A204.1 (cell line): ENCODE measurements around the gene HPN.
"Not testable (repeated sequence)": the region's sequence is repeated elsewhere in the genome, so short reads cannot be mapped to it uniquely, and the experiment has no call there.

Experiments
- FAIRE-seq: peaks from 2 replicates; lab custom pipeline; 2012; peaks lifted over from hg19 to GRCh38; lab: Jason Lieb, UNC

The HPN gene

DNA sequence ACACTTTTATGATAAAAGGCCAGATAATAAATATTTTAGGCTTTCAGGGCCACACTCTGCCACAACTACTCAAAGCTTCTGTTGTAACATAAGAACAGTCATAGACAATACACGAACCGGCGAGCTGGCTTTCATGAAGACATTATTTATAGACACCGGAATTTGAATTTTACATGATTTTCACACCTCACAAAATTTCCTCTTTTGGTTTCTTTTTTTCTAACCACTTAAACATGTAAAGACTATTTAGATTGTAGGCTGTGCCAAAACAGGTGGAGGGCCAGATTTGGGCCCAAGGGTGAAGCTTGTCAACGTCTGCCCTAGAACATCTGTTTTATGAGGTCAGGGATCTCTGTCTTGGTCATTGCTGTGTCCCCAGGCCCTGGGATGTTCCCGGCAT is 44.4 kb downstream of the HPN start:
- no peak for FAIRE-seq

DNA sequence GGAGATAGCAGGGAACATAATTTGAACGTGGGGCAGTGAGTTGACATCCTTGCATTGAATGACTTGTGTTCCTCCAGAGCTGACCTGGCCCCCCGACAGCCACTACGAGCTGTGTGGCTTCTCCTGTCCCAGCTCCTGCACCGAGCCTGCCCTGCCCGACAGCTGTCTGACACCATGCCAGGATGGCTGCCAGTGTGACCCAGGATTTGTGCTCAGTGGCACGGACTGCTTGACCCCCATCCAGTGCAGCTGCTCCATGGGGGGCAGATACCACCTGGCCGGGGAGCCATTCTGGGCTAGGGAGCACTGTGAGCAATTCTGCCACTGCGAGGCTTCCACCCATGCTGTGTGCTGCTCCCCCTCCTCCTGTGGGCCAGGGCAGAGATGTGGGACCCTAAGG is 44.9 kb downstream of the HPN start:
- FAIRE-seq = no peak

- FAIRE-seq = no peak
Observed at GRCh38 chr19:35087393-35087792, 45.9 kb downstream of the HPN start.

GRCh38 chr19:35088131-35088913 is 46.8 kb downstream of the HPN start:
- no peak for FAIRE-seq

GRCh38 chr19:35089554-35089953 is 48.0 kb downstream of the HPN start:
- FAIRE-seq = no peak

DNA sequence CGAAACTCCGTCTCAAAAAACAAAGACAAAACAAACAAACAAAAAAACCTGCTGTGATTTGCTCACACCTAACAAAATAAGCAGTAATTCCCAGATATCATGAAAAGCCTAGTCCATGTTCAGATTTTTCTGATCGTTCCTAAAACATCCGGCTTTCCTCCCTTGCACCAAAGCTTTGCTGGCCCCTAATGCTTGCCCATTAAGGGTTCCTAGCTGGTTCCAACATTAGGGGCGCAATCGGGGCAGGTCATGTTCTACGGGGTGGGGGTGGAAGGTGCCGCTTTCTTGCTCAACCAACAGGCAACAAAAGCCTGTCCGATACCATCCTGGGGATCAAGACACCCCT is 48.6 kb downstream of the HPN start:
- no peak for FAIRE-seq

- no peak for FAIRE-seq
Observed at GRCh38 chr19:35090506-35091214, 49.1 kb downstream of the HPN start.

GRCh38 chr19:35093430-35093829 is 51.9 kb downstream of the HPN start:
- FAIRE-seq = no peak

GRCh38 chr19:35093941-35094647 is 52.6 kb downstream of the HPN start:
- no peak for FAIRE-seq

GRCh38 chr19:35094656-35095055 is 53.1 kb downstream of the HPN start:
- FAIRE-seq = no peak

DNA sequence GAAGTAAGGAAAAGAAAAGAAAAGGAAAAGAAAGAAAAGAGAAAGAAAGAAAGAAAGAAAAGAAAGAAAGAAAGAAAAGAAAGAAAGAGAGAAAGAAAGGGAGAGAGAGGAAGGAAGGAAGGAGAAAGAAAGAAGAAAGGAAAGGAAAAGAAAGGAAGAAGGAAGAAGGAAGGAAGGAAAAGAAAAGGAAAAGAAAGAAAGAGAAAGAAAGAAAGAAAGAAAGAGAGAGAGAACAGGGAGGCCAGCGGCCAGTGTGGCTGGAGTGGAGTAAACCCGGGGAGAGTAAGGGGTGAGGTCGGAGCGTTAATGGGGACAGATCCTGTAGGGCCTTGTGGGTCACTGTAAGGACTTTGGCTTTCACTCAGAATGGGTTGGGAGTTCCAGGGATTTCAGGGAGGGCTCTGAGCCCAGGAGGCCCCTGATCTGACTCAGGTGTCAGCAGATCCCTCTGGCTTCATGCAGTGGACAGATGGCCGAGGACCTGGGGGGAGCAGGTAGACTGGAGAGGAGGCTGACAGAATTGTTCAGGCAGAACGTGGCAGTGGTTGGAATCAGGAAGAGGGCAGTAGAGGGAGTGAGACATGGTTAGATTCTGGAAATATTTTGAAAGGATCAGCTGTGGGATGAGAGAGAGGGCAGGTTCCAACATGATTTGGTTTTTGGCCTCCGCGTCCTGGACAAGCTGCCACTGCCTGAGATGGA is 54.3 kb downstream of the HPN start:
- no peak for FAIRE-seq

DNA sequence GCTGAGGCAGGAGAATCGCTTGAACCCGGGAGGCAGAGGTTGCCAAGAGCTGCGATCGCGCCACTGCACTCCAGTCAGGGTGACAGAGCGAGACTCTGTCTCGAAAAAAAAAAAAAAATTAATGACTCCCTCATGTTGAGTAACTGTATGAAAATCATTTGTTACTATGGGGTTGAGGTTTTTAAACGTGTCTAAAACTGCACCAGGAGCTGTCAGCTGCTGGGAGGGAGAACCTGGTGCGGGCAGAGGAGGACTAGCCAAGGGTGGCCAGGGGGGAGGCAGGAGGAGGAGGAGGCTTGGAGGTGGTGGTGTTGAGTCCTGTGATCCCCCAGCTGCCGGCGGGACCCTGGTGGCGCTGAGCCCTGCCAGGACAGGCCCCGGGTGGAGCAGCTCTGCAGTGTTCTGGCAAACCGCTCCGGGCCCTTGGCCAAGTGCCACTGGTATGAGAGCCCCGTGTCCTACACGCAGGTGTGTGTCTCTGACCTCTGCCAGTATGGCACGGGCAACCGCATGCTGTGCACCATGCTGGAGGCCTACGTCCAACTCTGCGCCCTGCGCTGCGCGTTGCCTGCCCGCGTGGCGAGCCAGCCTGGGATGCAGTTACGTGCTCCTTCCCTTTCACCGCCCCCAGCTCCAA is 57.0 kb downstream of the HPN start:
- FAIRE-seq = no peak

DNA sequence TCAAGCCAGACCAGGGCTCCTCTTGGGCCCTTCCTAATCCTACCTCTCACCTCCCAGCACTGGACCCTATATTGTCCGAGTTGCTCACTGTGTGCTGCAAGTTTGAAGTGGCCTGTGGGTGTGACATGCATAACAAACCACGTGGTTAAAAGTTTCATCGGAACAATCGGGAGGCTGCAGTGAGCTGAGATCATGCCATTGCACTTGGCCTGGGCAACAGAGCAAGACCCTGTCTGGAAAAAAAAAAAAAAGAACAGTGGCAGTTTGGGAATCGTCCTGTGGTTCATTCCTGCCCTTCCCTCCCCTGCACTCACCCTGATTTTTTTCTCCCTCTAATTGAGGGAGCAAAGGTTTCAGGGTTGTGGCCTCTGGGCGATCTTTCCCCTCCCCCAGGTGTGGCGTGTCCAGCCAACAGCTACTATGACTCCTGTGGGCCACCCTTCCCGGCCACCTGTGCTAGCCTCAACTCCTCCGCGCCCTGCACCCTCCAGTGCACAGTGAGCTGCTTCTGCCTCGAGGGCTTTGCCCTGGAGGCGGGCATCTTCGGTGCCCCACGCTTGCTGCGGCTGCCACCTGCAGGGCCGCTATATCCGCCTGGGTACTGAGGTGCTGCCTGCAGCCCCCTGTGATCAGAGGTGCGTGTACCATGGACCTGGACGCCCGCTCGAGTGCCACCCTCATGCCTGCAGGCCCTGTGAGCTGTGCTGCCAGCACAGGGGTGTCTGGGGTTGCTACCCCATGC is 57.8 kb downstream of the HPN start:
- no peak for FAIRE-seq

DNA sequence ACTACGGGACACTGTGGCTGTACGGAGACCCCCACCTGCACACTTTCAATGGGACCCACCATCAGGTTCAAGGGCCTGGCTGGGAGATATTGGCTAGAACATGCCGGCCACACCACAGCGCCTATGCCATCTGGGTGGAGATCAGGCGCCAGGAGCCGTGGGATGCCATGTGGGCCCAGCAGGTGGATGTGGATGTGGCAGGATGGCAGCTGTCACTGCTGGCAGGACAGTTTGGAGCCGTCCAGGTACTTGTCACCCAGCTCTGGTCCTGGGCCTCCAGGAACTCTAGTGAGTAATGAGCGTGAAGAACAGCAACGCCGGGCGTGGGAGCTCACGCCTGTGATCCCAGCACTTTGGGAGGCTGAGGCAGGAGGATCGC is 58.4 kb downstream of the HPN start:
- FAIRE-seq = no peak

- no peak for FAIRE-seq
Observed at GRCh38 chr19:35100588-35101533, 59.3 kb downstream of the HPN start.

DNA sequence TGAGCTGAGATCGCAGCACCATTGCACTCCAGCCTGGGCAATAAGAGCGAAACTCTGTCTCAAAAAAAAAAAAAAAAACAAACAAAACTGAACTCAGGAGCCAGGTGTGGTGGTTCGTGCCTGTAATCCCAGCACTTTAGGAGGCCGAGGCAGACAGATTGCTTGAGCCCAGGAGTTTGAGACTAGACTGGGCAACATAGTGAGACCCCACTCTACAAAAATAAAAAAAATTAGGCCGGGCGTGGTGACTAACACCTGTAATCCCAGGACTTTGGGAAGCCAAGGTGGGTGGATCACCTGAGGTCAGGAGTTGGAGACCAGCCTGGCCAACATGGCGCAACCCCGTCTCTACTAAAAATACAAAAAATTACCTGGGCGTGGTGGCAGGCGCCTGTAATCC is 60.4 kb downstream of the HPN start:
- not testable (repeated sequence) for FAIRE-seq

DNA sequence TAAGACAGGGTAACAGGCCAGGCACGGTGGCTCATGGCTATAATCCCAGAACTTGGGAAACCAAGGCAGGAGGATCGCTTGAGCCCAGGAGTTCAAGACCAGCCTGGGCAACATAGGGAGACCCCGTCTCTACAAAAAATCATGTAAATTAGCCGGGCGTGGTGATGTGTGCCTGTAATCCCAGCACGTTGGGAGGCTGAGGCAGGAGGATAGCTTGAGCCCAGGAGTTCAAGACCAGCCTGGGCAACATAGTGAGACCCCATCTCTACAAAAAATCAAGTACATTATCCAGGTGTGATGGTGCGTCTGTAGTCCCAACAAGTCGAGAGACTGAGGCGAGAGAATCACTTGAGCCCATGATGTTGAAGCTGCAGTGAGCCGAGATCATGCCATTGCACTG is 62.1 kb downstream of the HPN start:
- not testable (repeated sequence) for FAIRE-seq

- FAIRE-seq = no peak
Observed at GRCh38 chr19:35104361-35104760, 62.8 kb downstream of the HPN start.

DNA sequence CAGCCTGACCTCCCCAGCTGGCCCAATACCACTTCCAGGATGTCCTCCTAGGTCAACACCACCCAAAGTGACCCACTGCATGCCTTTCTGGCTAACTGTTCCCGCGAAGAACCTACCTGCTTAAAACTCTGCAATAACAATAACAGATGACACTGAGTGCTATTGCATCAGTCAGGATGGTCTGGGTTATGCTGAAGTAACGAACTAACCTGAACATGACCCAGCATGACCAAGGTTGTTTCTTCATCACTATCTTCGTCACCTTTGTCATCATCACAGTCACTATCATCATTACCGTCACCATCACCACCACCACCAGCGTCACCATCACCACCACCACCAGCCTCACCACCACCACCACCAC is 63.5 kb downstream of the HPN start:
- FAIRE-seq = no peak
